ENCODE data around the gene GLIPR2. TPM values are rescaled to one million over a fixed set of nuclear protein-coding genes. Genes with fewer than 3 reads are reported as not detected.

Gene GLIPR2
- total RNA-seq, 1 donor from 2014 or later = 0.26 TPM

- no peak overlapping the region for H3K4me3 ChIP-seq (ENCODE audit: low read depth, low read length)
- no peaks in the 10 kb centered on the region for H3K36me3 ChIP-seq (ENCODE audit: control insufficient read depth, insufficient read depth, low read length)
- DNase-seq (ENCODE audit: low read depth) (no peak), FAIRE-seq (no peak)
- TF ChIP-seq, protein P1, sequence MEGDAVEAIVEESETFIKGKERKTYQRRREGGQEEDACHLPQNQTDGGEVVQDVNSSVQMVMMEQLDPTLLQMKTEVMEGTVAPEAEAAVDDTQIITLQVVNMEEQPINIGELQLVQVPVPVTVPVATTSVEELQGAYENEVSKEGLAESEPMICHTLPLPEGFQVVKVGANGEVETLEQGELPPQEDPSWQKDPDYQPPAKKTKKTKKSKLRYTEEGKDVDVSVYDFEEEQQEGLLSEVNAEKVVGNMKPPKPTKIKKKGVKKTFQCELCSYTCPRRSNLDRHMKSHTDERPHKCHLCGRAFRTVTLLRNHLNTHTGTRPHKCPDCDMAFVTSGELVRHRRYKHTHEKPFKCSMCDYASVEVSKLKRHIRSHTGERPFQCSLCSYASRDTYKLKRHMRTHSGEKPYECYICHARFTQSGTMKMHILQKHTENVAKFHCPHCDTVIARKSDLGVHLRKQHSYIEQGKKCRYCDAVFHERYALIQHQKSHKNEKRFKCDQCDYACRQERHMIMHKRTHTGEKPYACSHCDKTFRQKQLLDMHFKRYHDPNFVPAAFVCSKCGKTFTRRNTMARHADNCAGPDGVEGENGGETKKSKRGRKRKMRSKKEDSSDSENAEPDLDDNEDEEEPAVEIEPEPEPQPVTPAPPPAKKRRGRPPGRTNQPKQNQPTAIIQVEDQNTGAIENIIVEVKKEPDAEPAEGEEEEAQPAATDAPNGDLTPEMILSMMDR (IDR thresholded peaks at IDR 0.05; ENCODE audit: insufficient read depth, low read length, severe bottlenecking) = no peak
- peaks cover 9% of the 10 kb centered on the region for H3K27me3 ChIP-seq (ENCODE audit: control insufficient read depth, insufficient read depth, low read length)
These were observed 2.4 kb downstream of the GLIPR2 start for GRCh38 chr9:36138901-36139300.

- FAIRE-seq = no peak
These were observed 3.9 kb downstream of the GLIPR2 start for GRCh38 chr9:36140086-36141084.

GRCh38 chr9:36141288-36141687 is 4.8 kb downstream of the GLIPR2 start:
- Histone ChIP-seq H3K27me3 (ENCODE audit: control insufficient read depth, insufficient read depth, low read length) (peaks cover 9% of the 10 kb centered on the region), H3K36me3 (ENCODE audit: control insufficient read depth, insufficient read depth, low read length) (no peaks in the 10 kb centered on the region), H3K4me3 (ENCODE audit: low read depth, low read length) (no peak overlapping the region)
- DNase-seq (ENCODE audit: low read depth) (peak; percentile 33), FAIRE-seq (no peak)
- TF ChIP-seq, protein P1 (IDR thresholded peaks at IDR 0.05; ENCODE audit: insufficient read depth, low read length, severe bottlenecking) = peak; percentile 23

More at GRCh38 chr9:36140086-36141084, 3.9 kb downstream of the GLIPR2 start:
- TF ChIP-seq, protein P1 (IDR thresholded peaks at IDR 0.05; ENCODE audit: insufficient read depth, low read length, severe bottlenecking) = no peak
- DNase-seq (ENCODE audit: low read depth) = no peak
- Histone ChIP-seq H3K4me3 (ENCODE audit: low read depth, low read length) (no peak overlapping the region), H3K27me3 (ENCODE audit: control insufficient read depth, insufficient read depth, low read length) (peaks cover 9% of the 10 kb centered on the region), H3K36me3 (ENCODE audit: control insufficient read depth, insufficient read depth, low read length) (no peaks in the 10 kb centered on the region)

- H3K27me3 ChIP-seq (ENCODE audit: control insufficient read depth, insufficient read depth, low read length) = peaks cover 9% of the 10 kb centered on the region
- no peaks in the 10 kb centered on the region for H3K36me3 ChIP-seq (ENCODE audit: control insufficient read depth, insufficient read depth, low read length)
- H3K4me3 ChIP-seq (ENCODE audit: low read depth, low read length) = no peak overlapping the region
- TF ChIP-seq, protein P1 (IDR thresholded peaks at IDR 0.05; ENCODE audit: insufficient read depth, low read length, severe bottlenecking) = no peak
- no peak for FAIRE-seq
- no peak for DNase-seq (ENCODE audit: low read depth)
These were observed 5.2 kb downstream of the GLIPR2 start for GRCh38 chr9:36141761-36142160.

- peaks cover 2% of the 10 kb centered on the region for H3K27me3 ChIP-seq (ENCODE audit: control insufficient read depth, insufficient read depth, low read length)
- DNase-seq (ENCODE audit: low read depth) (no peak), FAIRE-seq (no peak)
- no peak overlapping the region for H3K4me3 ChIP-seq (ENCODE audit: low read depth, low read length)
- no peaks in the 10 kb centered on the region for H3K36me3 ChIP-seq (ENCODE audit: control insufficient read depth, insufficient read depth, low read length)
- TF ChIP-seq, protein P1 (IDR thresholded peaks at IDR 0.05; ENCODE audit: insufficient read depth, low read length, severe bottlenecking) = no peak
These were observed 6.1 kb downstream of the GLIPR2 start for GRCh38 chr9:36142510-36143244.
